Lower leg skin (tissue), 3 donors: Measurements from ENCODE around the gene C7.

Experiments used
- POLR2A ChIP-seq, 2 donors: fragments of 450-650 bp; IDR thresholded peaks; one replicate each; pipeline ENCODE4 v1.6.1; 2016 to 2017; ENCODE audit warnings: antibody characterized with exemption in 2 of 2, mild to moderate bottlenecking in 1 of 2, moderate library complexity in 1 of 2
- TF ChIP-seq, protein P1 (sequence below), 3 donors: fragments of 450-650 bp; IDR thresholded peaks; one replicate each; pipeline ENCODE4 v1.5.1; 2016; ENCODE audit warnings: antibody characterized with exemption in 3 of 3, mild to moderate bottlenecking in 3 of 3, moderate library complexity in 2 of 3

DNA sequence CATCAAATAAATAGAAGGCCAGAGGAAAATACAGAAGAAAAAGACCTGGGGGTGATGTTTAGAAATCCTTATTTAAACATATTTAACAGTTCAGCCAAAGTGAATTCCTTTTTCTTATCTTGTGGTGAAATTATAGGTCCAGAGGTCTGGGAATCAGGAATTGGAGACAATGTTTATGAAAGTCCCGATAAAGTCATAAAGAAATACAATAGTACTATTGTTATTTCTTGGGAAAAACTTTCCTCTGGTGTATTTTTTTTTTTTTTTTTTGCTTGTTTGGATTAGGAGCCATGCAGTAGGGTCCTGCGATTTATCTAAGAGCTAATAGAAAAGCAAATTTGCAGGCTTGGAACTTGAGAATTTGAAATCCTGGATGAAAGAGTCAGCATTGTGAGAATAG, 426 bp downstream of the C7 start:
- TF ChIP-seq, protein P1, sequence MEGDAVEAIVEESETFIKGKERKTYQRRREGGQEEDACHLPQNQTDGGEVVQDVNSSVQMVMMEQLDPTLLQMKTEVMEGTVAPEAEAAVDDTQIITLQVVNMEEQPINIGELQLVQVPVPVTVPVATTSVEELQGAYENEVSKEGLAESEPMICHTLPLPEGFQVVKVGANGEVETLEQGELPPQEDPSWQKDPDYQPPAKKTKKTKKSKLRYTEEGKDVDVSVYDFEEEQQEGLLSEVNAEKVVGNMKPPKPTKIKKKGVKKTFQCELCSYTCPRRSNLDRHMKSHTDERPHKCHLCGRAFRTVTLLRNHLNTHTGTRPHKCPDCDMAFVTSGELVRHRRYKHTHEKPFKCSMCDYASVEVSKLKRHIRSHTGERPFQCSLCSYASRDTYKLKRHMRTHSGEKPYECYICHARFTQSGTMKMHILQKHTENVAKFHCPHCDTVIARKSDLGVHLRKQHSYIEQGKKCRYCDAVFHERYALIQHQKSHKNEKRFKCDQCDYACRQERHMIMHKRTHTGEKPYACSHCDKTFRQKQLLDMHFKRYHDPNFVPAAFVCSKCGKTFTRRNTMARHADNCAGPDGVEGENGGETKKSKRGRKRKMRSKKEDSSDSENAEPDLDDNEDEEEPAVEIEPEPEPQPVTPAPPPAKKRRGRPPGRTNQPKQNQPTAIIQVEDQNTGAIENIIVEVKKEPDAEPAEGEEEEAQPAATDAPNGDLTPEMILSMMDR (IDR thresholded peaks at IDR 0.05), result no peak
- TF ChIP-seq POLR2A (IDR thresholded peaks at IDR 0.05), result no peak
